ENCODE data around the gene SLC19A2. TPM values are rescaled to one million over a fixed set of nuclear protein-coding genes. Genes with fewer than 3 reads are reported as not detected.

The SLC19A2 gene
- total RNA-seq, 2 donors from 2014 or later = 4.0 to 6.5 TPM

- Mint-ChIP-seq H3K27ac (peak overlapping the region in 1 of 2 donors; percentile 73), H3K9me3 (no peaks in the 10 kb centered on the region)
These were observed 1.8 kb upstream of the SLC19A2 start for GRCh38 chr1:169487561-169487960.

GRCh38 chr1:169487133-169487532 is 1.4 kb upstream of the SLC19A2 start:
- H3K36me3 Mint-ChIP-seq = peaks cover 5 to 14% of the 10 kb centered on the region in 2 donors
- peak overlapping the region in 1 of 2 donors; percentile 73 for H3K27ac Mint-ChIP-seq
- ATAC-seq = no peak
- no peaks in the 10 kb centered on the region for H3K9me3 Mint-ChIP-seq
- no peak for DNase-seq (ENCODE audit: low spot score in 2 of 2)

More at GRCh38 chr1:169487561-169487960, 1.8 kb upstream of the SLC19A2 start:
- no peak for DNase-seq (ENCODE audit: low spot score in 2 of 2)
- ATAC-seq = no peak
- peaks cover 5 to 14% of the 10 kb centered on the region in 2 donors for H3K36me3 Mint-ChIP-seq

DNA sequence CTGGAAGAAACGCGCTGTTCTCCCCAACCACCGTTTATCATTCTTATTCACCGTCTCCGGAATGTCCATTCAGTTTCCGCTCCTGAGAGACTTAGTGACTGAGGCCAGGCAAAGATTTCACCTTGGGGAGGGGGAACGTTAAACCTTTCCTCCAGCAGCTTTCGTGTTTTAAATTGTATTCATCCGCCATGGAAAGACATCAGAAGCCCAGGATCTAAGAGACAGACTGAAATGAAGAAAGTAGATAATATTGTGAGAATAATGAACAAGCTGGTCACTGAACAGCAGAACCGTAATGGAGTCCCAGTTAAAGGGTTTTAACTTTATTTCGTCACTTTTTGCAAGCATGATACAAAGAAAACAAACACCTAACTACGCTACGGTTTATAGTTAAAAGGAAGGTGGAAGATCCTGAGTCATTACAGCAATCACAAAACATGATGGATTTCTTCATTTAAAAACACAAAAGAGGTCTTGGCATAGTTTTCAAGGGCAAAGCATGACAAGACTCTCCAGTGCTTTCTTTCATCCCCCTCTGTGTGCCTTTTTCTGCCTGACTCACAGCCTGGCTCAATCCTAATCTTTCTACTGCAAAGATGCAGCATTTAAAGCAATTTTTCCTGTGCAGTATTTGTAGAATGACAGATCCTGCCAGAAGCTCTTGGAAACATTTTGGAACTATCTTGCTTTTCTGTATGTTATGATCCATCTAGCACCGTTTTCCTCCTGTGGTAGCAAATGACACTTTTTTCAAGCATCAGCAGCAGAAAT is 722 bp upstream of the SLC19A2 start:
- DNase-seq (ENCODE audit: low spot score in 2 of 2) (no peak), ATAC-seq (no peak)
- peak overlapping the region; percentile 85 to 90 for H3K27ac Mint-ChIP-seq
- H3K36me3 Mint-ChIP-seq = peaks cover 5 to 14% of the 10 kb centered on the region in 2 donors
- H3K9me3 Mint-ChIP-seq = no peaks in the 10 kb centered on the region

- Mint-ChIP-seq H3K27ac (peak overlapping the region; percentile 78 to 85), H3K9me3 (no peaks in the 10 kb centered on the region), H3K36me3 (peaks cover 5 to 14% of the 10 kb centered on the region in 2 donors)
- DNase-seq (ENCODE audit: low spot score in 2 of 2) (peak in 1 of 2 donors; percentile 32), ATAC-seq (peak; percentile 11 to 16)
These were observed 887 bp downstream of the SLC19A2 start for GRCh38 chr1:169484683-169485430.

GRCh38 chr1:169484101-169484500 is 1.6 kb downstream of the SLC19A2 start:
- DNase-seq (ENCODE audit: low spot score in 2 of 2) (no peak), ATAC-seq (no peak)
- peaks cover 5 to 14% of the 10 kb centered on the region in 2 donors for H3K36me3 Mint-ChIP-seq
- H3K27ac Mint-ChIP-seq = peak overlapping the region in 1 of 2 donors; percentile 85
- no peaks in the 10 kb centered on the region for H3K9me3 Mint-ChIP-seq

DNA sequence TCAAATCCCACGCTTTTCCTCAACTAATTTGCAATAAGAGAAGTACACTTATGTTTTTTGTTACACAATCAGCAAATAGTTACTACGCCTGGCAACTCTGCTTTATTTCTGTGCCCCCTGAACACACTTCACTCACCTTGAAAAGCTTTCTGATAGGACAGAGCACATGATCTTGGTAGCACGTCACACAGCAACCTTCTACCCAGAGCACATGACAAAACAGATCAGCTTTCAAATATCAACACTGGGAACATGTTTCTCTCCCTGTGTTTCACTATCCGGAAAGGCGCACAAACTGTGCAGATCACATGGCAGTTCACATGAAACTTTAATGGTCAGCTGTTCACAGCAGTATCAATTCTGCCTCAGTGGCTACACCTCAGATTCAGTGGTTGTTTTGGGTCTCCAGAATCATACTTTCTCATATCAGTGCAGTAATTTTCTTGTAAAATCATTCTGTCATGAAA is 2.2 kb downstream of the SLC19A2 start:
- Mint-ChIP-seq H3K27ac (no peak overlapping the region), H3K9me3 (no peaks in the 10 kb centered on the region), H3K36me3 (peaks cover 5 to 14% of the 10 kb centered on the region in 2 donors)
- DNase-seq (ENCODE audit: low spot score in 2 of 2) (no peak), ATAC-seq (no peak)

DNA sequence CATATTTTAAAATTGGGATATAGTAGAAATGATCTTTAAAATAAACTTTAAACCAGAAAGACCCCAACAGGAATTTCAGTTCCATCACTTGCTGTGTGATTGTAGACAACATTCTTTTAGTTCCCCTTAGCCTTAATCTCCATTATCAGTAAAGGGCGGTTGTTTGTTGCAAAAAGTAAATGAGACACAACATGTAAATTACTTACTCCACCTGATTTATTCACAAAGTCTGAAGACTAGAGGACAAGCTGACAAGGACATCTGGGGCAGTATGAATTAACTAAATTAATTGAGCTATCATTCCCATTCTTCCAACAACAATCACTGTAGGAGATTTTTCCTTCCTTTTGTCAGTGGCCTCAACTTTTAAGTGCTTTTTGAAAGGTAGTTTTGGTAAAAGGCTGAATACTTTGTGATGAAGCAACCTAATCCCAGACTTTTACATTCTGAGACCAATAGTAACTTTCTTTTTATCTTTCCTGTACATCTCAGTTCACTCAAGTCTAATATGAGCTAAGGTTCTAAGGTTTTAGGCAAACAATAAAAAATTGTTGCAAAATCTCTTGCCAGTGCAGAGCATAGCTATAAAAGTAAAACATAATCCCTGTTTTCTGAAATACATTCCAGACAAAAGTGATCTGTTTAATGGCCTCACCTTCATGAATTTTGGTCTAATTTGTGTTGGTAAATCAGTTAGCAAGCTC is 6.2 kb downstream of the SLC19A2 start:
- Mint-ChIP-seq H3K36me3 (peaks cover 0 to 12% of the 10 kb centered on the region in 2 donors), H3K27ac (no peak overlapping the region), H3K9me3 (no peaks in the 10 kb centered on the region)
- no peak for DNase-seq (ENCODE audit: low spot score in 2 of 2)
- ATAC-seq = no peak

DNA sequence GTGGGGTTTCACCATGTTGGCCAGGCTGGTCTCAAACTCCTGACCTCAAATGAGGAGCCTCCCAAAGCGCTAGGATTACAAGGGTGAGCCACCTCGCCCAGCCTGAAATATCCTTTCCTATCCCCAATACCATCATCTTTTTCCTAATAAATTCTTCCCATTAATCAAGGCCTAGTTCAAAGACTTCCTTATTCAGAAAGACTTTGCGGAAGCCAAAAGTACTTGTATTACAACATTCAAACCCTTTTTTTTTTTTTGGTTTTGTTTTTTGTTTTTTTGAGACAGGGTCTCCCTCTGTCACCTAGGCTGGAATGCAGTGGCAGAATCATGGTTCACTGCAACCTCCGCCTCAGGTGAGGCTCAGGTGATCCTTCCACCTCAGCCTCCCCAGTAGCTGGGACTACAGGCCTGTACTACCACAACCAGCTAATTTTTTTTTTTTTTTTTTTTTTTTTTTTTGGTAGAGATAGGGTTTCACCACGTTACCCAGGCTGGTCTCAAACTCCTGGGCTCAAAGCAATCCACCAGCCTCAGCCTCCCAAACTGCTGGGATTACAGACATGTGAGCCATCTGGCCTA is 7.6 kb downstream of the SLC19A2 start:
- no peak for DNase-seq (ENCODE audit: low spot score in 2 of 2)
- no peaks in the 10 kb centered on the region for H3K9me3 Mint-ChIP-seq
- ATAC-seq = no peak
- no peak overlapping the region for H3K27ac Mint-ChIP-seq
- peaks cover 0 to 6% of the 10 kb centered on the region in 2 donors for H3K36me3 Mint-ChIP-seq

DNA sequence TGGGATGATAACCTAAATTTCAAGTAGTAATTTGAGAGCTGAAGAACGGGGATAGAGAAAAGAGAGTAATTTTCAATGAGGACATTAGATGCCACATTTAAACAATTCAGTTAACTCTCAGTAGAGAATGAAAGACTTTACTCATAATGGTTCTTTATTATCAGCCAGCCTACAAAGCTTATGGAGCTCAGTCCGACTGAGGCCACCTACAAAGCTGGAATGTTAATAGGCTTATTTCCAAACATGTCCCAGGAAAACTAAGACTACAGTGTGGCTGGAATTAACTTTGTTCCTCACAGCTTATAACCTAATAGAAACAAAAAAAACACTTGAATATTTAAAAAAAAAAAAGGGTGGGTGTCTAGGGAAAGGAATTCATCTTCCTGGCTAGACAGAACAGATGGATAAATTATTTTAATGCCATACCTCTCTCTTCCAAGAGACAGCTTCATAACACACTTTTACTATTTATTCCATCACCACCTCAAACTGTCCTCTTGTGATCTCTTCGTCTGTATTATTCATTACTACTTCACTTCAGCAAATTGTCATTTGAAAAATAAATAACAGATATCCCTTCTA is 9.8 kb downstream of the SLC19A2 start:
- Mint-ChIP-seq H3K9me3 (no peaks in the 10 kb centered on the region), H3K27ac (no peak overlapping the region), H3K36me3 (peaks cover 0 to 6% of the 10 kb centered on the region in 2 donors)
- DNase-seq (ENCODE audit: low spot score in 2 of 2) (no peak), ATAC-seq (no peak)

- DNase-seq (ENCODE audit: low spot score in 2 of 2) = no peak
- Mint-ChIP-seq H3K27ac (no peak overlapping the region), H3K36me3 (peaks cover 0 to 6% of the 10 kb centered on the region in 2 donors), H3K9me3 (no peaks in the 10 kb centered on the region)
- no peak for ATAC-seq
These were observed 11.3 kb downstream of the SLC19A2 start for GRCh38 chr1:169474302-169474995.

- Mint-ChIP-seq H3K27ac (peak overlapping the region in 1 of 2 donors; percentile 44), H3K9me3 (no peaks in the 10 kb centered on the region), H3K36me3 (peaks cover 0 to 6% of the 10 kb centered on the region in 2 donors)
- ATAC-seq (no peak), DNase-seq (ENCODE audit: low spot score in 2 of 2) (no peak)
These were observed 12.4 kb downstream of the SLC19A2 start for GRCh38 chr1:169473347-169473746.

DNA sequence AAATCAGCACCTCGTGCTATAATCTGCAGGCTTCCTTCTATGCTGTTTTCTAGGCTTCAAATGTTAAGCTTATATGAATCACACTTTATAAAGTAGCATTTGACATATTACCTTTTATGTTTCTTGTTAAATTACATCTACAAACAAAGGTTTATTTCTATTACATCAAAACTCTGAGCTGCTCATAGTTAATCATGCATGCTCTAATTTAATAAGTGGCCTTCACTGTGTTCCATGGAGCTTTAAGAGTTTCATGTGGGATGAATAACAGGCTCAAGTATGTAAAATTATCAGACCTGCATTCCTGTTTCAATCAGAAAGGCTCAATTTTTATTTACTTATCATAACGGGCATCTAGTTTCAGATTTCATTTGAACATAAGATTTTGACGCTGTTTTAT is 13.0 kb downstream of the SLC19A2 start:
- DNase-seq (ENCODE audit: low spot score in 2 of 2) (no peak), ATAC-seq (no peak)
- Mint-ChIP-seq H3K36me3 (peaks cover 0 to 6% of the 10 kb centered on the region in 2 donors), H3K9me3 (no peaks in the 10 kb centered on the region), H3K27ac (no peak overlapping the region)

DNA sequence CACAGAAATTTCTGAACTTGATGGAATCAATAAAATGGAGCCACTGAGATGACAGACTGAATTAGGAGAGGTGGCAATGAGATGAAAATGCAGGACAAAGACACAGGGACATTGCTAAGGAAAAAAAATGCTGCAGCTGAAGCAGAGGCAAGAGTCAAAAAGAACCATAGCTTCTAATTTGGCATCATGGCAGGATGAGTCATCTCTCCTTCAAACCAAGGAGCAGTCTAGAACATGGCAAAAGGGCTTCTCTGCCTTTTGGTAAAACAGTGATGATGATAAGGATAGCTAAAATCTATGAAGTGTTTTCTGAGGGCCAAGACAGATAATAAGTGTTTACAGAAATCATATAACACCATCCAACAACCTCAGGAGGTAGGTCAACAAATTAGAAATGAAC is 16.8 kb downstream of the SLC19A2 start:
- Mint-ChIP-seq H3K9me3 (no peaks in the 10 kb centered on the region), H3K27ac (no peak overlapping the region), H3K36me3 (no peaks in the 10 kb centered on the region)
- ATAC-seq (no peak), DNase-seq (ENCODE audit: low spot score in 2 of 2) (no peak)

- DNase-seq (ENCODE audit: low spot score in 2 of 2) (no peak), ATAC-seq (no peak)
- Mint-ChIP-seq H3K27ac (no peak overlapping the region), H3K36me3 (no peaks in the 10 kb centered on the region), H3K9me3 (no peaks in the 10 kb centered on the region)
These were observed 19.2 kb downstream of the SLC19A2 start for GRCh38 chr1:169466259-169467230.

DNA sequence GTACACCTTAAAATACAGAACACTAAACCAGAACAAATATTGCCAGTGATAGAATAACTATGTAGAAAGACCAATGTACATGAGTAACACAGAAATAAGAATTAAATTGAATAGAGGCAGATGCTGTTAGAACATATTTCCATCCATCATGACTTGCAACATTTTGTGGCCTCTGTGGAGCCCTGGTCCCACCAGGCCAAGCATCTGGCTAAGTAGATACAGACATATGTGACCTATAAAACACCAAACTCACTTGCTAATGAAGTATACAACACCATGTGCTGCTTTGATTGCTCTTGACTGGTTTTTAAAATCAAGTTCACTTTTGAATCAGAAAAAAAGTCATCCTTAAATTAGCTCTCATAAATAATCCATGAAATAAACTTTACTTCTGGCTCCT is 20.5 kb downstream of the SLC19A2 start:
- H3K36me3 Mint-ChIP-seq = no peaks in the 10 kb centered on the region
- no peaks in the 10 kb centered on the region for H3K9me3 Mint-ChIP-seq
- H3K27ac Mint-ChIP-seq = no peak overlapping the region
- ATAC-seq (no peak), DNase-seq (ENCODE audit: low spot score in 2 of 2) (no peak)

Data from activated naive CD4-positive, alpha-beta T cell treated with anti-CD3 and anti-CD28 coated beads, Interleukin-2, amount 50 U/mL, for 72 hours (primary cell).